Dedifferentiated amniotic fluid mesenchymal stem cell (primary cell): ENCODE results near the gene CREB5.

Experiments
- DNase-seq: peaks from one replicate; pipeline ENCODE4 v3.0.0-alpha.2; 2016; ENCODE audit errors: extremely low spot score

Gene CREB5

GRCh38 chr7:28434510-28434909, 22.2 kb downstream of the CREB5 start:
- DNase-seq, result no peak

GRCh38 chr7:28435152-28435551, 22.8 kb downstream of the CREB5 start:
- DNase-seq, result no peak

- no peak for DNase-seq
Measured at GRCh38 chr7:28435732-28436378, 23.5 kb downstream of the CREB5 start.

GRCh38 chr7:28440055-28440601, 27.8 kb downstream of the CREB5 start:
- DNase-seq, result no peak

GRCh38 chr7:28442540-28443420, 30.5 kb downstream of the CREB5 start:
- DNase-seq, result no peak

- DNase-seq, result no peak
Measured at GRCh38 chr7:28446131-28446530, 33.8 kb downstream of the CREB5 start.

- no peak for DNase-seq
Measured at GRCh38 chr7:28447071-28447470, 34.8 kb downstream of the CREB5 start.

- DNase-seq, result no peak
Measured at GRCh38 chr7:28448708-28449107, 36.4 kb downstream of the CREB5 start.

- DNase-seq, result no peak
Measured at GRCh38 chr7:28452681-28453080, 40.4 kb downstream of the CREB5 start.

- DNase-seq, result no peak
Measured at GRCh38 chr7:28455486-28455885, 43.2 kb downstream of the CREB5 start.

- DNase-seq, result no peak
Measured at GRCh38 chr7:28456044-28456443, 43.7 kb downstream of the CREB5 start.

GRCh38 chr7:28458732-28459131, 46.4 kb downstream of the CREB5 start:
- no peak for DNase-seq

GRCh38 chr7:28459306-28459705, 47.0 kb downstream of the CREB5 start:
- DNase-seq, result no peak

- no peak for DNase-seq
Measured at GRCh38 chr7:28465697-28466096, 53.4 kb downstream of the CREB5 start.

GRCh38 chr7:28466341-28466740, 54.0 kb downstream of the CREB5 start:
- DNase-seq, result no peak

GRCh38 chr7:28466885-28467284, 54.6 kb downstream of the CREB5 start:
- no peak for DNase-seq

GRCh38 chr7:28469562-28469961, 57.2 kb downstream of the CREB5 start:
- DNase-seq, result no peak

GRCh38 chr7:28470344-28470743, 58.0 kb downstream of the CREB5 start:
- DNase-seq, result no peak

GRCh38 chr7:28472332-28472731, 60.0 kb downstream of the CREB5 start:
- DNase-seq, result no peak

GRCh38 chr7:28473571-28474281, 61.4 kb downstream of the CREB5 start:
- no peak for DNase-seq

- no peak for DNase-seq
Measured at GRCh38 chr7:28474282-28474638, 61.9 kb downstream of the CREB5 start.

GRCh38 chr7:28474640-28475039, 62.3 kb downstream of the CREB5 start:
- DNase-seq, result no peak
